Heart right ventricle (tissue), 16 donors: Measurements from ENCODE around the gene HIPK4. TPM values are rescaled to one million over a fixed set of nuclear protein-coding genes. Genes with fewer than 3 reads are reported as not detected.

Experiments used
- ATAC-seq, 8 donors: fragments of 200-7000 bp; cut with Tn5 transposase; one replicate each; pipeline ENCODE4 v1.9.1; 2020; ENCODE audit warnings: mild to moderate bottlenecking in 8 of 8, moderate library complexity in 8 of 8, moderate number of reproducible peaks in 1 of 8
- DNase-seq, 2 donors: peaks; one replicate each; pipeline ENCODE4 v3.0.0-alpha.2; 2020
- H3K27ac ChIP-seq, 10 donors: fragments of 200-600 bp; sonication (generic) in 2 of 10; one replicate each; pipeline versions ENCODE4 v1.5.0 to v1.8.0; 2020 to 2022; ENCODE audit warnings: mild to moderate bottlenecking in 3 of 10
- H3K27me3 ChIP-seq, 7 donors: fragments of 200-600 bp; one replicate each; pipeline ENCODE4 v1.8.0; 2021 to 2022; ENCODE audit warnings: mild to moderate bottlenecking in 2 of 7
- H3K36me3 ChIP-seq, 9 donors: fragments of 200-600 bp; sonication (generic) in 1 of 9; one replicate each; pipeline versions ENCODE4 v1.5.0 to v1.8.0; 2020 to 2022; ENCODE audit warnings: mild to moderate bottlenecking in 2 of 9
- H3K4me1 ChIP-seq, 9 donors: fragments of 200-600 bp; sonication (generic) in 1 of 9; one replicate each; pipeline versions ENCODE4 v1.5.0 to v1.8.0; 2020 to 2022; ENCODE audit warnings: mild to moderate bottlenecking in 4 of 9
- H3K4me3 ChIP-seq, 10 donors: fragments of 200-600 bp; sonication (generic) in 2 of 10; one replicate each; pipeline versions ENCODE4 v1.5.0 to v1.8.0; 2020 to 2022; ENCODE audit warnings: mild to moderate bottlenecking in 7 of 10, moderate library complexity in 2 of 10
- H3K9me3 ChIP-seq, 11 donors: fragments of 200-600 bp in 10 of 11; sonication (generic) in 2 of 11; one replicate each; pipeline versions ENCODE4 v1.5.0 to v1.8.0; 2013 to 2022; ENCODE audit warnings: mild to moderate bottlenecking in 2 of 11, control low read depth in 1 of 11, moderate library complexity in 1 of 11
- WGBS, 2 donors: extraction: QIAGEN DNeasy Blood & Tissue Kit; methylation state at CpG; one replicate each; pipeline ENCODE4 v1.1.7; 2013; ENCODE audit warnings: inconsistent platforms in 1 of 2; 5-methylcytosine and 5-hydroxymethylcytosine counted together
- intact Hi-C, 10 donors: fragments of 100-400 bp; cut with DNase I; formaldehyde crosslinking; loops; one replicate each; pipeline versions ENCODE4 v1.11.1 to v1.14.2; 2022
- polyA plus RNA-seq, 2 donors: library from polyadenylated mRNA; stranded (reverse); fragments of 200-250 nt; gene quantifications; one replicate each; pipeline ENCODE4 v1.2.3, GENCODE V29; 2013
- total RNA-seq, 10 donors: library from RNA; stranded (reverse); fragmentation: NEBNext Ultra II Directional in 3 of 10; extraction: Animal tissue kit (Norgen Biotek cat#: 25700) in 3 of 10; gene quantifications; one replicate each; pipeline versions ENCODE4 v1.2.1 to v1.2.4, GENCODE V29; 2021 to 2023
- TF ChIP-seq, protein P1 (sequence below), 9 donors: fragments of 200-600 bp; sonication (generic) in 2 of 9; IDR thresholded peaks; one replicate each; pipeline versions ENCODE4 v1.5.0 to v1.8.0; 2021 to 2022; ENCODE audit warnings: antibody characterized with exemption in 9 of 9, mild to moderate bottlenecking in 5 of 9, moderate library complexity in 1 of 9
- donor health status: Arrhythmogenic right ventricular cardiomyopathy.
- donor health status: ischemic (EF 13 %, LVEDD 7.1; RV severe dilation, severe dysfunction).
- donor health status: healthy with polysubstance abuse.
- donor health status: DM: no; HTN: yes; CAD: no.
- donor health status: DM: no; HTN: no; CAD: no.
- donor health status: ischemic (EF 25% LVEDD 6.9; RV normal size, moderate dysfunction).
- donor health status: ischemic (EF 25% LVEDD 5.7; RV mildly dilated, moderate dysfunction).
- donor health status: healthy.
- donor health status: DM: yes; HTN: yes; CAD: no.
- donor health status: Ischemic cardiomyopathy.
- donor health status: ischemic (EF 35%, LVEDD 5.7; RV mildly dilated, moderate dysfunction).
- donor health status: nonischemic (EF 11% LVEDD 7.7; RV severe dilation, severe dysfunction).
- donor health status: DM: yes; HTN: yes; CAD: no.
- donor health status: PGD.
- donor health status: ischemic (EF 29% LVEDD 5.4; RV normal size, mild dysfunction).
- donor health status: nonischemic (EF 23%, LVEDD 6.1; RV moderate dilation, normal function).

Gene HIPK4
- total and polyA plus RNA-seq, 12 donors: 0.09 to 0.15 (median 0.10) TPM; not detected in 9

- no peak for DNase-seq
- 68 to 79% methylated on average over 8 of the region's 8 CpGs for WGBS, 2 donors
- H3K4me3 ChIP-seq: no peak overlapping the region
- intact Hi-C loops: no loop called here
- H3K4me1 ChIP-seq: peaks cover 0 to 6% (median 0%) of the 10 kb centered on the region in 9 donors
- H3K36me3 ChIP-seq: no peaks in the 10 kb centered on the region
- no peaks in the 10 kb centered on the region for H3K9me3 ChIP-seq
- no peak for ATAC-seq
- TF ChIP-seq, protein P1, sequence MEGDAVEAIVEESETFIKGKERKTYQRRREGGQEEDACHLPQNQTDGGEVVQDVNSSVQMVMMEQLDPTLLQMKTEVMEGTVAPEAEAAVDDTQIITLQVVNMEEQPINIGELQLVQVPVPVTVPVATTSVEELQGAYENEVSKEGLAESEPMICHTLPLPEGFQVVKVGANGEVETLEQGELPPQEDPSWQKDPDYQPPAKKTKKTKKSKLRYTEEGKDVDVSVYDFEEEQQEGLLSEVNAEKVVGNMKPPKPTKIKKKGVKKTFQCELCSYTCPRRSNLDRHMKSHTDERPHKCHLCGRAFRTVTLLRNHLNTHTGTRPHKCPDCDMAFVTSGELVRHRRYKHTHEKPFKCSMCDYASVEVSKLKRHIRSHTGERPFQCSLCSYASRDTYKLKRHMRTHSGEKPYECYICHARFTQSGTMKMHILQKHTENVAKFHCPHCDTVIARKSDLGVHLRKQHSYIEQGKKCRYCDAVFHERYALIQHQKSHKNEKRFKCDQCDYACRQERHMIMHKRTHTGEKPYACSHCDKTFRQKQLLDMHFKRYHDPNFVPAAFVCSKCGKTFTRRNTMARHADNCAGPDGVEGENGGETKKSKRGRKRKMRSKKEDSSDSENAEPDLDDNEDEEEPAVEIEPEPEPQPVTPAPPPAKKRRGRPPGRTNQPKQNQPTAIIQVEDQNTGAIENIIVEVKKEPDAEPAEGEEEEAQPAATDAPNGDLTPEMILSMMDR (IDR thresholded peaks at IDR 0.05): no peak
- no peaks in the 10 kb centered on the region for H3K27me3 ChIP-seq
- H3K27ac ChIP-seq: no peak overlapping the region
Observed at GRCh38 chr19:40392123-40392522, 2.1 kb upstream of the HIPK4 start.

DNA sequence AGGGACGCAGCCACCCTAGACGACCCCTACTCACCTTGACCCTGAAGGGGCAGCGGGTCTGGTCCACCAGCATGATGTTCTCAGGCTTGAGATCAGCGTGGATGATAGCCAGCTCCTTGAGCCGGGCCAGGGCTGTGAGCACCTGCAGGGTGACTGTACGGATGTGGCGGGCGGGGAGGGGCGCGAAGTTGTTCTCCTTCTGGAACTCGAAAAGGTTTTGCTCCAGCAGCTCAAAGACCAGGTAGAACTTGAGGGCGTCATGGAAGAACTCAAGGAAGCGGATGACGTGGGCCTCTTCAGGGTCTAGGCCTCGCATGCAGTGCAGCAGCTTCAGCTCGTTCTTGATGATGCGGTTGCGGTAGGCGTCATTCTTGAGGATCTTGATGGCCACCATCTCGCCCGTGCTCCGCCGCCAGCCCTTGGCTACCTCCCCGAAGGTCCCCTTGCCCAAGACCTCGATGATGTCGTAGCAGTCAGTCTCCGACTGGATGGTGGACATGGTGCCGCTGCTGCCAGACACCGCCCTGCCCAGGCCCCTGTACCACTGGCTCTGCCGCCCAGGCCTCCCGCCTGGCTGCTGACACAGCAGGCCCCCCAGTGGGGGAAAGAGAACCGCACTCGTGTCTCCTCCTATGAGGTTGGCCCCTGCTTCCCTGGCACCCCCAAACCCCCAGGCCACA is 437 bp downstream of the HIPK4 start:
- WGBS, 2 donors: 95 to 96% methylated on average over 33 of the region's 33 CpGs

DNA sequence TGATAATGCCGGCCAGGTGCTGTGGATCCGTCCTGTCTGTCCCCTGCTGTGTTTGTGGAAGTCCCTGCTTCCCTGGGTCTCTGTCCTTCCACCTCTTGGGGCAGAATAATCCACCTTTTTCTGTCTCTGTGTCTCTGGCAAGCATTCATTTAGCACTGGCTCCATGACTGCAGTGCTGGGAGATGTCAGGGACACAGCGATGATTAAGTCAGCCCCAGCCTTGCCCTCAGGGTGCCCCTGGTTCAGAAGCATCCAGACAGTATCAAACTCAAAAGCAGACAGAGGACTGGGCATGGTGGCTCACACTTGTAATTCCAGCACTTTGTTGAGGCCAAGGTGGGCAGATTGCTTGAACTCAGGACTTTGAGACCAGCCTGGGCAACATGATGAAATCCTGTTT is 1.5 kb downstream of the HIPK4 start:
- Histone ChIP-seq H3K4me1 (peaks cover 0 to 6% (median 0%) of the 10 kb centered on the region in 9 donors), H3K27ac (no peak overlapping the region), H3K27me3 (no peaks in the 10 kb centered on the region), H3K4me3 (no peak overlapping the region), H3K9me3 (no peaks in the 10 kb centered on the region), H3K36me3 (no peaks in the 10 kb centered on the region)
- intact Hi-C loops: no loop called here
- TF ChIP-seq, protein P1 (IDR thresholded peaks at IDR 0.05): no peak
- 76% methylated on average over 3 of the region's 3 CpGs for WGBS, 2 donors
- ATAC-seq (no peak), DNase-seq (no peak)

More for the DNA sequence above, 437 bp downstream of the HIPK4 start:
- H3K27ac ChIP-seq: no peak overlapping the region
- H3K4me1 ChIP-seq: peaks cover 0 to 6% (median 0%) of the 10 kb centered on the region in 9 donors
- no peak for ATAC-seq
- H3K9me3 ChIP-seq: no peaks in the 10 kb centered on the region
- H3K36me3 ChIP-seq: no peaks in the 10 kb centered on the region
- TF ChIP-seq, protein P1 (IDR thresholded peaks at IDR 0.05): no peak
- DNase-seq: no peak
- no peaks in the 10 kb centered on the region for H3K27me3 ChIP-seq
- intact Hi-C loops: no loop called here
- H3K4me3 ChIP-seq: no peak overlapping the region

- no peaks in the 10 kb centered on the region for H3K27me3 ChIP-seq
- TF ChIP-seq, protein P1 (IDR thresholded peaks at IDR 0.05): no peak
- H3K9me3 ChIP-seq: no peaks in the 10 kb centered on the region
- no peak overlapping the region for H3K27ac ChIP-seq
- H3K4me3 ChIP-seq: no peak overlapping the region
- WGBS, 2 donors: 88 to 93% methylated on average over 10 of the region's 10 CpGs
- DNase-seq (no peak), ATAC-seq (no peak)
- intact Hi-C loops: no loop called here
- no peaks in the 10 kb centered on the region for H3K36me3 ChIP-seq
- no peaks in the 10 kb centered on the region for H3K4me1 ChIP-seq
Observed at GRCh38 chr19:40387155-40387554, 2.8 kb downstream of the HIPK4 start.
